Measurements from ENCODE around the gene PLPPR4. TPM values are rescaled to one million over a fixed set of nuclear protein-coding genes. Genes with fewer than 3 reads are reported as not detected.

PLPPR4 gene, protein sequence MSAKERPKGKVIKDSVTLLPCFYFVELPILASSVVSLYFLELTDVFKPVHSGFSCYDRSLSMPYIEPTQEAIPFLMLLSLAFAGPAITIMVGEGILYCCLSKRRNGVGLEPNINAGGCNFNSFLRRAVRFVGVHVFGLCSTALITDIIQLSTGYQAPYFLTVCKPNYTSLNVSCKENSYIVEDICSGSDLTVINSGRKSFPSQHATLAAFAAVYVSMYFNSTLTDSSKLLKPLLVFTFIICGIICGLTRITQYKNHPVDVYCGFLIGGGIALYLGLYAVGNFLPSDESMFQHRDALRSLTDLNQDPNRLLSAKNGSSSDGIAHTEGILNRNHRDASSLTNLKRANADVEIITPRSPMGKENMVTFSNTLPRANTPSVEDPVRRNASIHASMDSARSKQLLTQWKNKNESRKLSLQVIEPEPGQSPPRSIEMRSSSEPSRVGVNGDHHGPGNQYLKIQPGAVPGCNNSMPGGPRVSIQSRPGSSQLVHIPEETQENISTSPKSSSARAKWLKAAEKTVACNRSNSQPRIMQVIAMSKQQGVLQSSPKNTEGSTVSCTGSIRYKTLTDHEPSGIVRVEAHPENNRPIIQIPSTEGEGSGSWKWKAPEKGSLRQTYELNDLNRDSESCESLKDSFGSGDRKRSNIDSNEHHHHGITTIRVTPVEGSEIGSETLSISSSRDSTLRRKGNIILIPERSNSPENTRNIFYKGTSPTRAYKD
- total RNA-seq (not detected), total RNA-seq (0 to 0.05 (median 0) reads per million in 172 experiments)
- polyA plus RNA-seq (2013, experiment 1 of 2): not detected
- polyA plus RNA-seq (2013, experiment 2 of 2): 0.08 TPM

DNA sequence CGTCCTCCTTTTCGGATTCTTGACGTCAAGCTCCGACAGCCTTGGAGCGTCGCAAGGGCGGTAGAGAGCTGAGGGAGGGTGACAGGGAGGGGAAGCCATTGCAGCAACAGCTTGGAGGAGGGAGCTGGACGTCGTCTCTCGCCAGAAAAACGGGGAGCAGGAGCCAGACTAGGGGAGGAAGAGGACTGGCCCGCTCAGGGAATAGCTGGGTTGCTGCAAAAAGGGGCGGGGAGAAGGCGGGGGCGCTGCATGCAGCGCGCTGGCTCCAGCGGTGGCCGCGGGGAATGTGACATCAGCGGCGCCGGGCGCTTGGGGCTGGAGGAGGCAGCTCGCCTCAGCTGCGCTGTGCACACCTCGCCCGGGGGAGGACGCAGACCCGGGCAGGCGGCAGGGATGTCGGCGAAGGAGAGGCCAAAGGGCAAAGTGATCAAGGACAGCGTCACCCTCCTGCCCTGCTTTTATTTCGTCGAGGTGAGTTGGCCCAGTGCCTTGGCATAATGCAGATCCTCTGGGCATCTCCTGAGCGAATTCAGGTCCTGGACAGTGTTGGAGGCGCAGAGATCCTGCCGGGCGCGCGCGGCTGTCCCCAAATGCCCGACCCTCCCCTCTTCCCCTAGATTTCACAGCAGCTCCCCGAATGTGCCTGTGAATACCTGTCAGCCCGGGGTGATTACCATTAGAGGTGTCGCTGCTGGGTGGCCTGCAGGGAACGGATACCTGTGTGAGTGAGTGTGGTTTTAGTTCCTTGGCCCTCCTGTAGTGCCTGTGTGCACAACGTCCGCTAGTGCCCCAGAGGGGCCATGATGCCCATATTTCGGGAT is at the start of gene PLPPR4:
Gene PLPPR4, plus strand, starts transcription at position 292 of the 821 bp plus-strand sequence. Its CDS starts 102 bp downstream, at position 394.
- ChIA-PET CTCF (interaction anchor here (0.9 kb wide), 1 partner anchor 32 kb away, joined by 3 read pairs; no protein-coding TSS in a partner anchor), POLR2A (no interaction called here)
- Mint-ChIP-seq H3K9me3 (peaks cover 6% of the 10 kb centered on the region), H3K4me1 (ENCODE audit: low read depth) (no peaks in the 10 kb centered on the region), H3K36me3 (ENCODE audit: low read depth) (no peaks in the 10 kb centered on the region), H3K27me3 (peaks cover 63% of the 10 kb centered on the region), H3K27ac (no peak within 1 kb of the TSS), H3K4me3 (no peak within 1 kb of the TSS)
- Histone ChIP-seq H3K4me1 (ENCODE audit: insufficient read depth, low read length) (peaks cover 3% of the 10 kb centered on the region), H3K4me3 (ENCODE audit: low read length) (no peak within 1 kb of the TSS), H3K36me3 (ENCODE audit: insufficient read depth, low read length) (no peaks in the 10 kb centered on the region), H3K27ac (ENCODE audit: low read depth in 1 of 2, low read length in 2 of 2) (no peak within 1 kb of the TSS), H3K9me3 (ENCODE audit: control insufficient read depth in 1 of 2, insufficient read depth in 1 of 2, low read length in 2 of 2) (peaks cover 0 to 4% of the 10 kb centered on the region in 2 experiments), H3K27me3 (ENCODE audit: control insufficient read depth in 1 of 2, insufficient read depth in 2 of 2, low read length in 2 of 2) (peaks cover 23 to 31% of the 10 kb centered on the region in 2 experiments)
- TF ChIP-seq, protein P1, sequence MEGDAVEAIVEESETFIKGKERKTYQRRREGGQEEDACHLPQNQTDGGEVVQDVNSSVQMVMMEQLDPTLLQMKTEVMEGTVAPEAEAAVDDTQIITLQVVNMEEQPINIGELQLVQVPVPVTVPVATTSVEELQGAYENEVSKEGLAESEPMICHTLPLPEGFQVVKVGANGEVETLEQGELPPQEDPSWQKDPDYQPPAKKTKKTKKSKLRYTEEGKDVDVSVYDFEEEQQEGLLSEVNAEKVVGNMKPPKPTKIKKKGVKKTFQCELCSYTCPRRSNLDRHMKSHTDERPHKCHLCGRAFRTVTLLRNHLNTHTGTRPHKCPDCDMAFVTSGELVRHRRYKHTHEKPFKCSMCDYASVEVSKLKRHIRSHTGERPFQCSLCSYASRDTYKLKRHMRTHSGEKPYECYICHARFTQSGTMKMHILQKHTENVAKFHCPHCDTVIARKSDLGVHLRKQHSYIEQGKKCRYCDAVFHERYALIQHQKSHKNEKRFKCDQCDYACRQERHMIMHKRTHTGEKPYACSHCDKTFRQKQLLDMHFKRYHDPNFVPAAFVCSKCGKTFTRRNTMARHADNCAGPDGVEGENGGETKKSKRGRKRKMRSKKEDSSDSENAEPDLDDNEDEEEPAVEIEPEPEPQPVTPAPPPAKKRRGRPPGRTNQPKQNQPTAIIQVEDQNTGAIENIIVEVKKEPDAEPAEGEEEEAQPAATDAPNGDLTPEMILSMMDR (IDR thresholded peaks at IDR 0.05): no peak
- DNase-seq (no peak), ATAC-seq (ENCODE audit: poor library complexity) (no peak)
- intact Hi-C loops (cut with DNase I, micrococcal nuclease): no loop called here

DNA sequence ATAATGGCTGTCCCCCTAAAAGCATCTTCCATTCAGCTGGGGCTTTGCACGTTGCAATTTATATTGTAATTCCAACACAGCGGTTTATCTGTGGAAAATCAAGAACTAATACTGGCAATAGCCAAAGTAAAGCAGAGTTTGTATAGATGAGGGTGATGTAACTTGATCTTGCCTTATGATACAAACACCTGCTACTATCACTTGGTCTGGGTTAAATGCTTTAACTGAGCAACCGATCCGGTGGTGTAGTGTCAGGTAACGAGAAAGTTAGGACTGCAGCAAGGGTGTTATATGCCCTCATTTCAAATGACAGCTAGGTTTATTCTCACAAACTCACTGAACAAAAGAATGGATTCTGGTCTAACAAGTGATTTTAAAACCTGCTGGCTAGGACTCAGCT is 47.3 kb upstream of the PLPPR4 start:
- no peak overlapping the region for H3K4me3 ChIP-seq (ENCODE audit: low read length)
- TF ChIP-seq, protein P1 (IDR thresholded peaks at IDR 0.05): no peak
- ChIA-PET POLR2A (no interaction called here), CTCF (interaction anchor here (0.6 to 1.7 kb wide), 2 partner anchors 8 to 486 kb away, joined by 3 read pairs; no protein-coding TSS in a partner anchor)
- Mint-ChIP-seq H3K4me3 (no peak overlapping the region), H3K36me3 (ENCODE audit: low read depth) (no peaks in the 10 kb centered on the region), H3K9me3 (no peaks in the 10 kb centered on the region), H3K27ac (no peak overlapping the region), H3K27me3 (peaks cover 10% of the 10 kb centered on the region), H3K4me1 (ENCODE audit: low read depth) (no peaks in the 10 kb centered on the region)
- ATAC-seq (ENCODE audit: poor library complexity) (no peak), DNase-seq (no peak)
- H3K9me3 ChIP-seq (ENCODE audit: control insufficient read depth in 1 of 2, insufficient read depth in 1 of 2, low read length in 2 of 2): peaks cover 0 to 6% of the 10 kb centered on the region in 2 experiments
- H3K27ac ChIP-seq (ENCODE audit: low read depth in 1 of 2, low read length in 2 of 2): no peak overlapping the region
- no peaks in the 10 kb centered on the region for H3K4me1 ChIP-seq (ENCODE audit: insufficient read depth, low read length)
- intact Hi-C loops (cut with DNase I, micrococcal nuclease): no loop called here
- H3K36me3 ChIP-seq (ENCODE audit: insufficient read depth, low read length): no peaks in the 10 kb centered on the region
- H3K27me3 ChIP-seq (ENCODE audit: control insufficient read depth in 1 of 2, insufficient read depth in 2 of 2, low read length in 2 of 2): no peaks in the 10 kb centered on the region

DNA sequence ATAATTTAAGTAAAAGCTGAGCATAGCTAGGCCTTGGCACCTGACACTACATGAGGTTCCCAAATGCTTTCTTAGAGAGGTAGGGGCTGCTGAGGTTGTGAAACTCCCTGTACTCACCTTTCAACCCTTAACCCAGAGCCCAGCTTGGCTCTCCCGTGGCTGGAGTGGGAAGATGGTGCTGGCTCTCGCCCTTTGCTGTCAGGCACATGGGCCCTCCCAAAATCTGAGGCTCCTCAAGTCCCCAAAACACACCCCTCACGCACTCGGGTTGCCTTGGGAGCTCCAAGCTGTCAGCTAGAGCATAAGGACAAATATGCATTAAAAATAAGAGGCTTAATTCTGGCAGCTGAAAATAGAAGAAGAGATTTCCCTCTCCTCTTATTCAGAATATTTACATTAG is 46.7 kb upstream of the PLPPR4 start:
- no peaks in the 10 kb centered on the region for H3K9me3 Mint-ChIP-seq
- no peak overlapping the region for H3K4me3 Mint-ChIP-seq
- Histone ChIP-seq H3K9me3 (ENCODE audit: control insufficient read depth in 1 of 2, insufficient read depth in 1 of 2, low read length in 2 of 2) (peaks cover 0 to 6% of the 10 kb centered on the region in 2 experiments), H3K27me3 (ENCODE audit: control insufficient read depth in 1 of 2, insufficient read depth in 2 of 2, low read length in 2 of 2) (no peaks in the 10 kb centered on the region), H3K4me1 (ENCODE audit: insufficient read depth, low read length) (no peaks in the 10 kb centered on the region), H3K36me3 (ENCODE audit: insufficient read depth, low read length) (no peaks in the 10 kb centered on the region), H3K4me3 (ENCODE audit: low read length) (no peak overlapping the region), H3K27ac (ENCODE audit: low read depth in 1 of 2, low read length in 2 of 2) (no peak overlapping the region)
- CTCF ChIA-PET: interaction anchor here (1.7 kb wide), 1 partner anchor 9 kb away, joined by 3 read pairs; no protein-coding TSS in a partner anchor
- H3K27ac Mint-ChIP-seq: no peak overlapping the region
- no peaks in the 10 kb centered on the region for H3K36me3 Mint-ChIP-seq (ENCODE audit: low read depth)
- no peak for DNase-seq
- no peak for ATAC-seq (ENCODE audit: poor library complexity)
- intact Hi-C loops (cut with DNase I, micrococcal nuclease): no loop called here
- POLR2A ChIA-PET: no interaction called here
- TF ChIP-seq, protein P1 (IDR thresholded peaks at IDR 0.05): no peak
- H3K27me3 Mint-ChIP-seq: peaks cover 10% of the 10 kb centered on the region
- no peaks in the 10 kb centered on the region for H3K4me1 Mint-ChIP-seq (ENCODE audit: low read depth)

Data from CD4-positive, alpha-beta T cell (primary cell).